NOMO-1 treated with DMSO at 0.1 percent for 48 hours (cell line): ENCODE results near the gene PDGFA.

Experiments used
- DNase-seq: peaks from one replicate; lab custom pipeline; 2025; ENCODE audit not compliant: unreplicated experiment; lab: John Stamatoyannopoulos, UW

The PDGFA gene

GRCh38 chr7:449324-450019 lies 70.2 kb downstream of the PDGFA start:
- DNase-seq: no peak

- DNase-seq: no peak
Observed at GRCh38 chr7:447523-447922, 72.1 kb downstream of the PDGFA start.
